KBM-7 (cell line): Measurements from ENCODE around the gene PDGFC.
A peak's percentile ranks its signal among the peaks of the same experiment; 100 is the strongest.

Experiments used
- DNase-seq: peaks from one replicate; pipeline ENCODE4 v3.0.0-alpha.2; 2015
- in situ Hi-C: fragments of 300-500 bp; cut with MboI; formaldehyde crosslinking; loops from 2 replicates; pipeline ENCODE4 v1.14.3; 2020; ENCODE audit warnings: low sequenced_read_pairs, low pct_unique_long_range_greater_than_20kb, mixed read lengths

Gene PDGFC

GRCh38 chr4:156803056-156803455 lies 168.5 kb downstream of the PDGFC start:
- no peak for DNase-seq
- in situ Hi-C loops: no loop called here

DNA sequence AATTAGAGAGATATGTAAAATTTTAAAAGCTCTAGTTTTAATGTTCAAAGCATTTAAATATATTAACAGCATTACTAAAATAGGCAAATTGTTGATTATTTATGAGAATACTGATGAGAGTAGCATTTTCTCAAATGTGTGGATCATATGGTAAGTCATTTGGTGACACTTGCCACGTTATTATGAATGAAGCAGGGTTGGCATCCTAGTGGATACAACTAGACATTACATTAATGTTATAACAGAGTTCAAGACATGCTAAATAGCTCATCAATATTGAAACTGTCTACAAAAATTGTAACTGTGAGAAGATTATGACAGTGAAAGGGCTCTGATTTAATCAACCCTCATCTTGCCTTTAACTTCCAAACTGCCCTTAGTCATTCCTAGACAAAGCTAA lies 171.1 kb downstream of the PDGFC start:
- DNase-seq: no peak
- in situ Hi-C loops: no loop called here

GRCh38 chr4:156799121-156799589 lies 172.4 kb downstream of the PDGFC start:
- in situ Hi-C loops: no loop called here
- DNase-seq: no peak

- no peak for DNase-seq
- in situ Hi-C loops: no loop called here
Measured at GRCh38 chr4:156798438-156798837, 173.2 kb downstream of the PDGFC start.

DNA sequence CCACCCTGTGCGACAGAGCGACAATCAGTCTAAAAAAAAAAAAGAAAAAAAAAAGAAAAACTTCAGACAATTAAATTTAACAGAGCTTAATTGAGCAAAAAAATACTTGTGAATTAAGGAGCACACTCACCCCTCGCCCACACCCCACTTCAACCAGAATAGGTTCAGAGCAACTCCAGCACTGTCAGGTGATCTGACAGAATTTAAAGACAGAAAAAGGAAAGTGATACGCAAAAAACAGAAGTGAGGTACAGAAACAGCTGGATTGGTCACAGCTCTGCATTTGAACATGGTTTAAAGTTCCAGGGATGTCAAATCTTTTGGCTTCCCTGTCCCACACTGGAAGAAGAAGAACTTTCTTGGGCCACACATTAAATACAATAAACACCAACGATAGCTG lies 174.4 kb downstream of the PDGFC start:
- in situ Hi-C loops: no loop called here
- DNase-seq: no peak

GRCh38 chr4:156795727-156796126 lies 175.9 kb downstream of the PDGFC start:
- in situ Hi-C loops: no loop called here

DNA sequence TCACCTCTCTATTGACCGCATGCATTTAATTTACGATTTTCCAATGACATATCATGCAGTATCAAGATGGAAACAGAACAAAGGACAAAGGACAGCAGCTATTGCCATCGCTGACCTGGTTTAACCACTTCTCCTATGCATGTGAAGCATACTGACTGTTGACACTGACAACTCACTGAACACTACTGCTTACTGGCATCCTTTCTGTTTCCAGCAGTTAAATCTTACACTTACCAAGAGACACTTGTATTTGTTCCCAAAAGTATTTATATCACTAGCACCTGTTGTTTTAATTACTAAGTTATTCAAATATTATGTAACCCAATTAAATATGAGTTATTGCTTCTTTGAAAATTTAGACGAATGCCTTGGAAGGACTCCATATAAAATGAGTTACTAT lies 176.7 kb downstream of the PDGFC start:
- DNase-seq: peak; percentile 12
- in situ Hi-C loops: no loop called here

More at GRCh38 chr4:156795727-156796126, 175.9 kb downstream of the PDGFC start:
- DNase-seq: no peak

DNA sequence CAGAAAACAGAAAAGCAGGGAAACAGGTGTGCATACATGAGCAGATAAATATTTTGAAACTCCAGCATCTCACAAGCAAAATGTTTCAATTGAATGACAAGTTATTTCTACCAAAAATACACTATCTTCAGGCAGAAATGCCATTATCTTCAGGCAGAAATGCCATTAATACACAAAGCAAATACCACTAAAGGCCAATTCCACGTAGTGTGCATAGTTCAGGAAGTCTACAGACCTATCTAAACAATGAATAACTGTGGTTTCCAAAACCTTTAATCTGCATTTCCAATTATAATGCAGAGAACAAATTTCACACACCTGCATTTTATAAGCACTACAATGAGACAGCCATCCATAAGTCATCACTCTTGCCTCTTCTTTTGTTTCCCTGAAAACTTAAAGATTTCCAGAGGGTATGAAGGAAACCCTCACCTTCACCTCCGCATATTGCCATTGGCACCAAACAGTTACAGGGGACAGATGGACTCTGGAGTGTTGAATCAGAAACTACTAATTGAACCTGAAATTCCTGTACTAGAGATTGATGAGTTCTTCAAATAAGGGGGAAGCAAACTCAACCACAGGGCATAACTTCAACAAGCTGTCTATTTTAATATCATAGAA lies 179.0 kb downstream of the PDGFC start:
- DNase-seq: no peak
- in situ Hi-C loops: no loop called here

- in situ Hi-C loops: no loop called here
- no peak for DNase-seq
Measured at GRCh38 chr4:156790866-156791265, 180.7 kb downstream of the PDGFC start.

DNA sequence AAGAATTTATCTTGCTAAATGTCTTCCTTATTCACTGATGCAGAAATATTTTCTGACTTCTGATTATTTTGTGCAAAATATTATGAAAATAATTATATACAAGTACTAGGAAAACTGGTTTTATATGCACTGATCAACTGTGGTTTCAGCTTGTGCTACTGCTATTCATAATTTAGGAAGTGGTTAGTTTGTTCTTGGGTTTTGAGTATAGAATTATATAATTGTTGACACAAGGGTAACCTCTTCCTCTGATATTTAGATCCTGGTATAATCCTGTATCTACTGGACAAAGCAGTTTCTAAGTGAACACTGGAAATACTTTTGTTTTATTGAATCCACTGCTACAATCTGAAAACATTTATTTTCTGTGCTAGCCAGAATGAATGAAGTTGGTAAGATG lies 182.8 kb downstream of the PDGFC start:
- in situ Hi-C loops: no loop called here
- DNase-seq: peak; percentile 28

DNA sequence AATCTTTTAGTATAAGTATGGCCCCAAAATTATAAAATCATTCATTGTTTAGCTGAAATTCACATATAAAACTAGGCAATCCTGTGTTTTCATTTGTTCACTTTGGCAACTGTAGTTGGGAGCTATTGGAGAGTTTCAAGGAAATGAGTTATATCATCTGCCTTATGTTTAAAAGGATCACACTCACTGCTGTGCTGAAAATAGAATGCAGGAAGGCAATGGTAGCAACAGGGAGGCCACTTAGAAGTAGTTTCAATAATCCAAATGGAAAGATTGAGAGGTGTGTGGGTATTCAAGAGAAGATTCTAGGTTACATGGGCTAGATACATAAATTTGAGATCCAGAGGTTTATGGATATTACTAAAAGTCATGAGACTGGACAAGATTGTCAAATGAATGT lies 184.9 kb downstream of the PDGFC start:
- DNase-seq: no peak
- in situ Hi-C loops: no loop called here

DNA sequence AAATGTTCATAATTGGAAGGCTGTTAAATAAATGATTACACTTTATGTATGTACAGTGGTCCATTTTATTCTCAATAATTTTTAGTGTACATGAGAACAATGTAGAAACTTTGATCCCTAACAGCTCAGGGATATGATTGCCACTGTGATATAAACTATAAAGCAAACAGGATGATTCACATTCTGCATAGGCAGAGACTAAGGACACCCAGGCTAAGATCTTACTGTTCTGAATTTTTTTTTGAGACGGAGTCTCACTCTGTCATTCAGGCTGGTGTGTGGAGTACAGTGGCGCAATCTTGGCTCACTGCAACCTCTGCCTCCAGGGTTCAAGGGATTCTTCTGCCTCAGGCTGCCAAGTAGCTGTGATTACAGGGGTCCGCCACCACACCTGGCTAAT lies 186.6 kb downstream of the PDGFC start:
- no peak for DNase-seq

DNA sequence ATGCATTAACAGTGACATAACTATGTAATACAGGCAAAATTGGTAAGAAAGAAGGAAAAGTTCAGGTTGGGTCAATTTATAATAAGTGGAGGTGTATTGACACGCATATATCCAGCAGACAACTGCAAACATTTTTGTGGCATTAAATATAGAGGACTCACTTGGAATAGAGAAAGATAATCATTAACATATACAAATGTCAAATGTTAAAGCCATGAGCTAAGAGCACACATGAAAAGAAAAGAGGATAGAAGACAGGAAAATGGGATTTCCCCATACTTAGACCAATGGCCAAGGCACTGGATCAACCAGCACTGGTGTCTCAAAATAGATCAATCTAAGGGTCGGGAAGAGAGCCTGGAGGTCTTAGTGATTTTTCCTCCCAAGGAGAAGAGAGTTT lies 187.6 kb downstream of the PDGFC start:
- in situ Hi-C loops: no loop called here
- no peak for DNase-seq

More for the DNA sequence above, 186.6 kb downstream of the PDGFC start:
- in situ Hi-C loops: no loop called here

GRCh38 chr4:156782491-156782890 lies 189.1 kb downstream of the PDGFC start:
- DNase-seq: no peak
- in situ Hi-C loops: no loop called here

DNA sequence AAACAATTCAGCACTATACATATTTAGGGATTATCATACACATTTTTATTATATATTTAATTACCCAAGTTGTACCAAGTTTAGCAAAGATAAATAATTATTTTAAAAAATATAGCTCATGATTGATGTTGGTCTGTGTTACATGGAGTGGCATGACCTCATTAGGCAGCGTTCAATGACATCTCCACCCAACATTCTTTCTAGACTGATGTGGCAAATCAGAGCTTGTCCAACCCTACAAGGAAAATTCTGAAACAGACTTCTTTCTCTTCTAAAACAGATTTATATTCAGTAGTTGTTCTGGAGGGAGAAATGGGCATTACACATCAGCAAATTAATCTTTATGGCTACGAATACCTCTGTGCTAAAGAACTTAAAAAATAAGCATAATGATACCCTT lies 189.7 kb downstream of the PDGFC start:
- no peak for DNase-seq
- in situ Hi-C loops: no loop called here

DNA sequence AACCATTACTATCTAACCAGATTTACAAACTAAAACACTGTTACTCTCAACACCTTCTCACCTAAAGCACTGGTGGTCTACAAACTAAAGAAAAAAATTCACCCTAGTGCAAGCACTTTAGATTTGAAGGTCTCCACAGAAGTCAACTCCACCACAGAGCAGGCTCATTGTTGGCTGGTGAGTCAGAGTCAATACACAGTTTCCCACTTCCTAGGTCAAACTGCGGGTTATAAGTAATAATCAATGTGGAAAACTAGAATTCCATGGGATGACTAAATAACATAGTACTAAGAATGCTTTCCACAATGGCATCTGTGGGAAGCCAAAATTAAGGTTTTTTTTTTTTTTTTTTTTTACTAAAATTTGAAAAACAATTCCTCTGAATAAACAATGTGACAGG lies 191.8 kb downstream of the PDGFC start:
- in situ Hi-C loops: no loop called here
- DNase-seq: no peak

DNA sequence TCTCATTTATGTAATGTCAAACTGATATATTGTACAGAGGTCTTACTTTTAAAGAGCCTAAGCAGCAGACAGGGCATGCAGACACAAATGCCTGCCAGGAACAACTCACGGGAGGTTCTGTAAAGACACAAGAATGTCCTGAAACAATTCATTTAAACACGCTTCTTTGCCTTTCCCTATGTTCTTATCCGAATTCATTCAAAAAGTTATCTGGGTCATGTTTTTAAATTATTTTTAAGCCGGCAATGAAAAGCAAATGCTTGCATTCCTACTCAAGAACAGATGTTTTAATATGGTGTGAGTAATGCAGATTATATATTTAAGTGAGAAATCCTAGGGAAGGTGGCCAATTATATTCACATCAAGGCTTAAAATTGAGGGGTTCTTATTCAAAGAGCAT lies 192.6 kb downstream of the PDGFC start:
- no peak for DNase-seq
- in situ Hi-C loops: no loop called here

DNA sequence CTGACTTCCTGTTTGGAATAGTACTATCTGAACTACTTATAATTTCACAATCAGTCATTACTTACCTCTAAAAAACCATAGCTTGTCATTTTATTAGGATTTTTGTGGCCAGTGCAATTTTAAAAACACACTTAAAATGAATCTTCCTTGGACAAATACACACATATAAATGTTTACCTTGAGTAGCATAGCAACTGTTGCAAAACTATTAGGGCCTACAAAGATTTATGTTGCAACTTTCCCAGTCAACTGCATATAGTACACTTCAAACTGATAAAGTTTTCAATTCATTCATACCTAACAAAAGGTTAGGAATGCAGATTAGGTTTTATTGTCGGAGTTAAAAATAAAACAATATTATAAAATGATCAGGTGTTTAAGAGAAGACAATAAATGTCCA lies 193.0 kb downstream of the PDGFC start:
- in situ Hi-C loops: no loop called here
- DNase-seq: peak; percentile 23

DNA sequence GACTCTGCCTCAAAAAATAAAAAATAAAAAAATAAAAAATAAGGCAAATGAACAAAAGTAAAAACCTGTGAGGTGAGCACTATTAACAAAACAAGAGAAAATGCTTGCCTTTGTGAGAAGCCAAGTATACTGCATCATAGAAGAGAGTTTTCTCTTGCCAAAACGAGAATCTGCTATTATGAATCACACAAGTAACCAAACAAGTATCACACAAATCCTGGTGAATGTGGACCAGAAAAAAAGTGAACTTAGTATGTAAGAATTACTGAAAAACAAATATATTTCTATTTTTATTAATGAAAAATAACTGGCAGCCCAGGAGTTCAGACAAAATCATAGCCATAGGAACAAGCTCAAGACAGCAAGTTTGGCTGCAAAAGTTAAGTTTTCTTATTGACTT lies 193.5 kb downstream of the PDGFC start:
- no peak for DNase-seq
- in situ Hi-C loops: no loop called here

- in situ Hi-C loops: no loop called here
- DNase-seq: peak; percentile 68
Measured at GRCh38 chr4:156775813-156776212, 195.8 kb downstream of the PDGFC start.

DNA sequence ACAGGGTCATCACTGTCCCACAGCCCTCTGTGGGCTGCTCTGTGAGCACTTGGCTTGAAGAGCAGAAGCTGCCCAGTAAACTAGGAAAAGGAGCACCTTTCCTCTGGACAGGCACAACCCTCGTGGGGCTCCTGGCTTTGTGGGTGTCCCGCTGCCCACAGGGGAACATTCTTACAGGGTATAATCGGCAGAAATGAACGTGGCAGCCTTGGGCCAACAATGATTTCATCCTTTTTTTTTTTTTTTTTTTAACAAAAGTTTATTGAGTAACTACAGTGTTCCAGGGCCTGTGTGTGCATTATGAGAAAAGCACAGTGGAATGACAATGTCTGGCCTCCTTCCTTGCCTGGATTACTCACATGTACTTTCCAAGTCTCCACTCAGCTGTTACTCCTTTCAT lies 197.2 kb downstream of the PDGFC start:
- no peak for DNase-seq
- in situ Hi-C loops: no loop called here
